ENCODE data around the gene TMEM63A. TPM values are rescaled to one million over a fixed set of nuclear protein-coding genes. Genes with fewer than 3 reads are reported as not detected.

The TMEM63A gene
- polyA plus RNA-seq, 2 of the 4 experiments (the other 2 are of a cell fraction), result 7.5 to 9.5 TPM

DNA sequence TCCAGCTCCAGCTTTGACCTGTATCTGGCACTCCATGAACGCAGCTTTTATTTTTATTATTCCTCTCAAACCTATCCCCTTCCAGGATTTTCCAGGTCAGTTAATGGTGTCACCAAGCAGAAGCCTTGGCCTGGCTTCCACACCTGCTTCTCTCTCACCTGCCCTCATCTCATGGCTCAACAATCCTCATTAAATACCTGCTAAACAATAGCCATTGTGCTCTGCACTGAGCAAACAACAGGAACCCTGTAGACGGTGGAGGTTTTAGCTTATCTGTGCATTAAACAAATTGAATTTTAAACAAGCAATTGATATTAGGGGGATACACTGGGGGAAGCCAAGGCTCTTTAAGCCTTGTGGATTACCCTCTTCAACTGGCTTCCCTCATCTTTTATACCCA lies 26.6 kb upstream of the TMEM63A start (continued):
- TF ChIP-seq FOSL2 (IDR thresholded peaks at IDR 0.05), result no peak
- TF ChIP-seq FOSL2 (CRISPR knock-in tag; IDR thresholded peaks at IDR 0.05), result no peak
- no peak for TF ChIP-seq ZC3H11A (IDR thresholded peaks at IDR 0.05)

DNA sequence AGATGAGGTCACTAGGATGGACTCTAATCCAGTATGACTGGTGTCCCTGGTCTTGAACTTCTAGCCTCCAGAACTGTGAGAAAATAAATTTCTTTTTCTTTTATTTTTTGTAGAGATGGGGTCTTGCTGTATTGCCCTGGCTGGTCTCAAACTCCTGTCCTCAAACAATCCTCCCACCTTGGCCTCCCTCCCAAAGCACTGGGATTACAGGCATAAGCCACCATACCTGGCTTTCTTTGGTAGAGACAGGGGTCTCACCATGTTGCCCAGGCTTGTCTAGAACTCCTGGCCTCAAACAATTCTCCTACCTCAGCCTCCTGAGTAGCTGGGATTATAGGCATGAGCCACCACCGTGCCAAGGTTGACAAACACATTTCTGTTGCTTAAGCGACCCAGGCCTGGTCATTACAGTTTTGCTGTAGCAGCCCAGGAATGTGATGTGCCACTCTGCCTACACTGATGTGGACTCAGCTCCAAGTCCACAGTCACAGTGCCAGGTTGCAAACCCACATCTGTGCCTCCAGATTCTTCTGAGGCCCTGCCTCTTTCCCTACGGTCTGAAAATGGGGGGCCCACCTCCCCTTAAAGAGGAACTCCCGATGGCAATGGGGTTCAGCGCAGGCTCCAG lies 25.9 kb upstream of the TMEM63A start:
- CTCF ChIA-PET, result interaction anchor here (1.0 to 12.4 kb wide), 6 partner anchors 12 to 438 kb away, joined by 3 to 207 read pairs (median 4); partner anchors contain the start of genes LEFTY1 and TMEM63A
- Histone ChIP-seq H3K9me3 (no peaks in the 10 kb centered on the region), H3K4me2 (no peak overlapping the region), H3K4me1 (0 out of 3 replicates have a peak, but pooled peaks cover 3% of the 10 kb centered on the region), H3K4me3 (no peak overlapping the region), H3K27ac (no peak overlapping the region)
- ATAC-seq (no peak), FAIRE-seq (no peak), DNase-seq (ENCODE audit: low read depth in 1 of 2, low spot score in 1 of 2) (no peak)
- 65% methylated on average over 4 of the region's 5 CpGs for WGBS (ENCODE audit: missing lambda C conversion rate)
- POLR2A ChIA-PET, result no interaction called here
- TF ChIP-seq, protein P1, sequence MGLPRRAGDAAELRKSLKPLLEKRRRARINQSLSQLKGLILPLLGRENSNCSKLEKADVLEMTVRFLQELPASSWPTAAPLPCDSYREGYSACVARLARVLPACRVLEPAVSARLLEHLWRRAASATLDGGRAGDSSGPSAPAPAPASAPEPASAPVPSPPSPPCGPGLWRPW (IDR thresholded peaks at IDR 0.05), result no peak
- TF ChIP-seq POLR2A (IDR thresholded peaks at IDR 0.05; ENCODE audit: low read length), result no peak
- no peak for TF ChIP-seq RARB (CRISPR knock-in tag; IDR thresholded peaks at IDR 0.05)
- no peak for TF ChIP-seq POLR2AphosphoS2 (conservative IDR thresholded peaks at IDR 0.05; ENCODE audit: low read length)
- TF ChIP-seq, protein P2, sequence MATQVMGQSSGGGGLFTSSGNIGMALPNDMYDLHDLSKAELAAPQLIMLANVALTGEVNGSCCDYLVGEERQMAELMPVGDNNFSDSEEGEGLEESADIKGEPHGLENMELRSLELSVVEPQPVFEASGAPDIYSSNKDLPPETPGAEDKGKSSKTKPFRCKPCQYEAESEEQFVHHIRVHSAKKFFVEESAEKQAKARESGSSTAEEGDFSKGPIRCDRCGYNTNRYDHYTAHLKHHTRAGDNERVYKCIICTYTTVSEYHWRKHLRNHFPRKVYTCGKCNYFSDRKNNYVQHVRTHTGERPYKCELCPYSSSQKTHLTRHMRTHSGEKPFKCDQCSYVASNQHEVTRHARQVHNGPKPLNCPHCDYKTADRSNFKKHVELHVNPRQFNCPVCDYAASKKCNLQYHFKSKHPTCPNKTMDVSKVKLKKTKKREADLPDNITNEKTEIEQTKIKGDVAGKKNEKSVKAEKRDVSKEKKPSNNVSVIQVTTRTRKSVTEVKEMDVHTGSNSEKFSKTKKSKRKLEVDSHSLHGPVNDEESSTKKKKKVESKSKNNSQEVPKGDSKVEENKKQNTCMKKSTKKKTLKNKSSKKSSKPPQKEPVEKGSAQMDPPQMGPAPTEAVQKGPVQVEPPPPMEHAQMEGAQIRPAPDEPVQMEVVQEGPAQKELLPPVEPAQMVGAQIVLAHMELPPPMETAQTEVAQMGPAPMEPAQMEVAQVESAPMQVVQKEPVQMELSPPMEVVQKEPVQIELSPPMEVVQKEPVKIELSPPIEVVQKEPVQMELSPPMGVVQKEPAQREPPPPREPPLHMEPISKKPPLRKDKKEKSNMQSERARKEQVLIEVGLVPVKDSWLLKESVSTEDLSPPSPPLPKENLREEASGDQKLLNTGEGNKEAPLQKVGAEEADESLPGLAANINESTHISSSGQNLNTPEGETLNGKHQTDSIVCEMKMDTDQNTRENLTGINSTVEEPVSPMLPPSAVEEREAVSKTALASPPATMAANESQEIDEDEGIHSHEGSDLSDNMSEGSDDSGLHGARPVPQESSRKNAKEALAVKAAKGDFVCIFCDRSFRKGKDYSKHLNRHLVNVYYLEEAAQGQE (IDR thresholded peaks at IDR 0.05), result no peak
- TF ChIP-seq FOSB (CRISPR knock-in tag; IDR thresholded peaks at IDR 0.05), result no peak
- TF ChIP-seq CEBPB (IDR thresholded peaks at IDR 0.05), result no peak
- no peak for TF ChIP-seq MYC (IDR thresholded peaks at IDR 0.05; ENCODE audit: borderline replicate concordance, low read length)
- TF ChIP-seq EP300 (IDR thresholded peaks at IDR 0.05), result no peak
- TF ChIP-seq MAZ (IDR thresholded peaks at IDR 0.05; ENCODE audit: borderline replicate concordance, low read depth, low read length), result no peak
- TF ChIP-seq SREBF2 (IDR thresholded peaks at IDR 0.05), result no peak
- no peak for TF ChIP-seq SMC3 (IDR thresholded peaks at IDR 0.05)
- no peak for TF ChIP-seq RAD21 (conservative IDR thresholded peaks at IDR 0.05 in 1 of 2, IDR thresholded peaks at IDR 0.05 in 1 of 2)
- TF ChIP-seq KDM5A (IDR thresholded peaks at IDR 0.05), result no peak
- no peak for TF ChIP-seq HOXB13 (CRISPR knock-in tag; IDR thresholded peaks at IDR 0.05; ENCODE audit: low read depth)

GRCh38 chr1:225907341-225907740 lies 25.2 kb upstream of the TMEM63A start:
- ATAC-seq, result no peak
- ChIA-PET POLR2A (no interaction called here), CTCF (interaction anchor here (1.8 to 12.4 kb wide), 3 partner anchors 23 to 431 kb away, joined by 6 to 207 read pairs (median 85); partner anchors contain the start of genes LEFTY1 and TMEM63A)
- Histone ChIP-seq H3K4me1 (0 out of 3 replicates have a peak, but pooled peaks cover 3% of the 10 kb centered on the region), H3K9me3 (no peaks in the 10 kb centered on the region), H3K4me3 (no peak overlapping the region), H3K4me2 (no peak overlapping the region), H3K27ac (no peak overlapping the region)
- no peak for FAIRE-seq
- TF ChIP-seq, protein P1 (IDR thresholded peaks at IDR 0.05), result no peak
- TF ChIP-seq HEYL (CRISPR knock-in tag; IDR thresholded peaks at IDR 0.05) (no peak), MAFK (IDR thresholded peaks at IDR 0.05; ENCODE audit: partially characterized antibody) (no peak), HOXB13 (CRISPR knock-in tag; IDR thresholded peaks at IDR 0.05; ENCODE audit: low read depth) (no peak), GATA3 (IDR thresholded peaks at IDR 0.05; ENCODE audit: borderline replicate concordance) (no peak), CBX8 (IDR thresholded peaks at IDR 0.05) (no peak), RCOR1 (IDR thresholded peaks at IDR 0.05; ENCODE audit: low read depth, low read length) (no peak), ZFP36 (IDR thresholded peaks at IDR 0.05; ENCODE audit: borderline replicate concordance, partially characterized antibody) (no peak), SMC3 (IDR thresholded peaks at IDR 0.05) (no peak), ESRRA (IDR thresholded peaks at IDR 0.05; ENCODE audit: borderline replicate concordance, low read length) (no peak), RARB (CRISPR knock-in tag; IDR thresholded peaks at IDR 0.05) (no peak)
- TF ChIP-seq, protein P3, sequence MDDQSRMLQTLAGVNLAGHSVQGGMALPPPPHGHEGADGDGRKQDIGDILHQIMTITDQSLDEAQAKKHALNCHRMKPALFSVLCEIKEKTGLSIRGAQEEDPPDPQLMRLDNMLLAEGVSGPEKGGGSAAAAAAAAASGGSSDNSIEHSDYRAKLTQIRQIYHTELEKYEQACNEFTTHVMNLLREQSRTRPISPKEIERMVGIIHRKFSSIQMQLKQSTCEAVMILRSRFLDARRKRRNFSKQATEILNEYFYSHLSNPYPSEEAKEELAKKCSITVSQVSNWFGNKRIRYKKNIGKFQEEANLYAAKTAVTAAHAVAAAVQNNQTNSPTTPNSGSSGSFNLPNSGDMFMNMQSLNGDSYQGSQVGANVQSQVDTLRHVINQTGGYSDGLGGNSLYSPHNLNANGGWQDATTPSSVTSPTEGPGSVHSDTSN (IDR thresholded peaks at IDR 0.05), result no peak
- TF ChIP-seq, protein P4, sequence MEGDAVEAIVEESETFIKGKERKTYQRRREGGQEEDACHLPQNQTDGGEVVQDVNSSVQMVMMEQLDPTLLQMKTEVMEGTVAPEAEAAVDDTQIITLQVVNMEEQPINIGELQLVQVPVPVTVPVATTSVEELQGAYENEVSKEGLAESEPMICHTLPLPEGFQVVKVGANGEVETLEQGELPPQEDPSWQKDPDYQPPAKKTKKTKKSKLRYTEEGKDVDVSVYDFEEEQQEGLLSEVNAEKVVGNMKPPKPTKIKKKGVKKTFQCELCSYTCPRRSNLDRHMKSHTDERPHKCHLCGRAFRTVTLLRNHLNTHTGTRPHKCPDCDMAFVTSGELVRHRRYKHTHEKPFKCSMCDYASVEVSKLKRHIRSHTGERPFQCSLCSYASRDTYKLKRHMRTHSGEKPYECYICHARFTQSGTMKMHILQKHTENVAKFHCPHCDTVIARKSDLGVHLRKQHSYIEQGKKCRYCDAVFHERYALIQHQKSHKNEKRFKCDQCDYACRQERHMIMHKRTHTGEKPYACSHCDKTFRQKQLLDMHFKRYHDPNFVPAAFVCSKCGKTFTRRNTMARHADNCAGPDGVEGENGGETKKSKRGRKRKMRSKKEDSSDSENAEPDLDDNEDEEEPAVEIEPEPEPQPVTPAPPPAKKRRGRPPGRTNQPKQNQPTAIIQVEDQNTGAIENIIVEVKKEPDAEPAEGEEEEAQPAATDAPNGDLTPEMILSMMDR (IDR thresholded peaks at IDR 0.05), result no peak
- WGBS (ENCODE audit: missing lambda C conversion rate), result 86% methylated on average over 5 of the region's 7 CpGs
- no peak for DNase-seq (ENCODE audit: low read depth in 1 of 2, low spot score in 1 of 2)
